ENCODE measurements around the gene ISL1.

DNA sequence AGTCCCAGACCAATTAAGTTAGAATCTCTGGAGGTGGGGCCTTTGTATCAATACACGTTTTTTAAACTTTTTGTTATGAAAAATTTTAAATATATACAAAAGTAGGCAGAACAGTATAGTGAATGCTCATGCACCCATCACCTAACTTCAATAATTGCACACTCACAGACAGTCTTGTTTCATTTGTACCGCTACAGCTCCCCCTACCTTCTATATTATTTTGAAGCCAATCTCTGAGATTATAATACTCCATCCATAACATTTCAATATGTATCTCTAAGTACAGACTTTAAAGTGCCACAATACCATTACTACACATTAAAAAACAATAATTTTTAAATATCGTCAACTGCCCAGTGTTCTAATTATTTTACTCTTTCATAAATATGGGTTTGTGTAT is 32.9 kb downstream of the ISL1 start:
- TF ChIP-seq TCF12 (IDR thresholded peaks at IDR 0.05; ENCODE audit: low read depth) (no peak), ZBTB7A (IDR thresholded peaks at IDR 0.05; ENCODE audit: low read depth) (no peak)
- TF ChIP-seq, protein P1, sequence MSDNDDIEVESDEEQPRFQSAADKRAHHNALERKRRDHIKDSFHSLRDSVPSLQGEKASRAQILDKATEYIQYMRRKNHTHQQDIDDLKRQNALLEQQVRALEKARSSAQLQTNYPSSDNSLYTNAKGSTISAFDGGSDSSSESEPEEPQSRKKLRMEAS (IDR thresholded peaks at IDR 0.05): no peak
